ENCODE data around the gene FTO. TPM values are rescaled to one million over a fixed set of nuclear protein-coding genes. Genes with fewer than 3 reads are reported as not detected.

The FTO gene
- total RNA-seq, 2 experiments from 2014 or later, result 48.6 to 53.2 TPM

GRCh38 chr16:53832896-53833544 lies 129.1 kb downstream of the FTO start:
- Mint-ChIP-seq H3K4me3 (no peak overlapping the region), H3K9me3 (no peaks in the 10 kb centered on the region), H3K27ac (no peak overlapping the region), H3K4me1 (ENCODE audit: low read depth) (peaks cover 4% of the 10 kb centered on the region), H3K27me3 (no peaks in the 10 kb centered on the region), H3K36me3 (ENCODE audit: low read depth) (peaks cover 20% of the 10 kb centered on the region)
- intact Hi-C loops (cut with micrococcal nuclease), result no loop called here
- ChIA-PET CTCF (no interaction called here), POLR2A (no interaction called here)
- ATAC-seq (no peak), DNase-seq (no peak)
- no peak for TF ChIP-seq CTCF (IDR thresholded peaks at IDR 0.05)

GRCh38 chr16:53836142-53836541 lies 132.2 kb downstream of the FTO start:
- H3K27me3 Mint-ChIP-seq, result no peaks in the 10 kb centered on the region
- ATAC-seq, result no peak
- TF ChIP-seq CTCF (IDR thresholded peaks at IDR 0.05), result no peak
- H3K9me3 Mint-ChIP-seq, result no peaks in the 10 kb centered on the region
- ChIA-PET POLR2A (no interaction called here), CTCF (interaction anchor here (1.1 kb wide), 1 partner anchor 286 kb away, joined by 3 read pairs; no protein-coding TSS in a partner anchor)
- H3K4me1 Mint-ChIP-seq (ENCODE audit: low read depth), result peaks cover 4% of the 10 kb centered on the region
- H3K27ac Mint-ChIP-seq, result no peak overlapping the region
- no peak for DNase-seq
- no peak overlapping the region for H3K4me3 Mint-ChIP-seq
- peaks cover 19% of the 10 kb centered on the region for H3K36me3 Mint-ChIP-seq (ENCODE audit: low read depth)
- intact Hi-C loops (cut with micrococcal nuclease), result no loop called here

- no peaks in the 10 kb centered on the region for H3K27me3 Mint-ChIP-seq
- no peak overlapping the region for H3K4me3 Mint-ChIP-seq
- ChIA-PET POLR2A (no interaction called here), CTCF (interaction anchor here (1.1 kb wide), 1 partner anchor 287 kb away, joined by 3 read pairs; no protein-coding TSS in a partner anchor)
- intact Hi-C loops (cut with micrococcal nuclease), result no loop called here
- no peak for DNase-seq
- no peak for ATAC-seq
- H3K4me1 Mint-ChIP-seq (ENCODE audit: low read depth), result peaks cover 4% of the 10 kb centered on the region
- no peak for TF ChIP-seq CTCF (IDR thresholded peaks at IDR 0.05)
- peaks cover 19% of the 10 kb centered on the region for H3K36me3 Mint-ChIP-seq (ENCODE audit: low read depth)
- H3K9me3 Mint-ChIP-seq, result no peaks in the 10 kb centered on the region
- H3K27ac Mint-ChIP-seq, result no peak overlapping the region
Measured at GRCh38 chr16:53836680-53837079, 132.7 kb downstream of the FTO start.

GRCh38 chr16:53837426-53837825 lies 133.5 kb downstream of the FTO start:
- ChIA-PET POLR2A (no interaction called here), CTCF (no interaction called here)
- intact Hi-C loops (cut with micrococcal nuclease), result no loop called here
- no peaks in the 10 kb centered on the region for H3K9me3 Mint-ChIP-seq
- no peaks in the 10 kb centered on the region for H3K27me3 Mint-ChIP-seq
- no peak overlapping the region for H3K4me3 Mint-ChIP-seq
- TF ChIP-seq CTCF (IDR thresholded peaks at IDR 0.05), result no peak
- no peak overlapping the region for H3K27ac Mint-ChIP-seq
- DNase-seq (no peak), ATAC-seq (no peak)
- H3K36me3 Mint-ChIP-seq (ENCODE audit: low read depth), result peaks cover 17% of the 10 kb centered on the region
- H3K4me1 Mint-ChIP-seq (ENCODE audit: low read depth), result peaks cover 4% of the 10 kb centered on the region

- intact Hi-C loops (cut with micrococcal nuclease), result no loop called here
- H3K27ac Mint-ChIP-seq, result no peak overlapping the region
- H3K27me3 Mint-ChIP-seq, result no peaks in the 10 kb centered on the region
- peaks cover 2% of the 10 kb centered on the region for H3K4me1 Mint-ChIP-seq (ENCODE audit: low read depth)
- H3K36me3 Mint-ChIP-seq (ENCODE audit: low read depth), result peaks cover 8% of the 10 kb centered on the region
- no peak overlapping the region for H3K4me3 Mint-ChIP-seq
- POLR2A ChIA-PET, result interaction anchor here (0.6 kb wide), 1 partner anchor 8 kb away, joined by 3 read pairs; no protein-coding TSS in a partner anchor
- DNase-seq (no peak), ATAC-seq (no peak)
- CTCF ChIA-PET, result no interaction called here
- no peak for TF ChIP-seq CTCF (IDR thresholded peaks at IDR 0.05)
- H3K9me3 Mint-ChIP-seq, result no peaks in the 10 kb centered on the region
Measured at GRCh38 chr16:53839150-53839549, 135.2 kb downstream of the FTO start.

Data from activated CD8-positive, alpha-beta T cell treated with anti-CD3 and anti-CD28 coated beads for 36 hours (primary cell).